HG02759 (cell line): Measurements from ENCODE around the gene ERO1A.

ENCODE experiments used
- ATAC-seq: cut with Tn5 transposase; IDR thresholded peaks from one replicate; pipeline ENCODE4 v1.9.1; 2021; ENCODE audit warnings: mild to moderate bottlenecking, moderate library complexity; ENCODE audit not compliant: unreplicated experiment

The ERO1A gene

DNA sequence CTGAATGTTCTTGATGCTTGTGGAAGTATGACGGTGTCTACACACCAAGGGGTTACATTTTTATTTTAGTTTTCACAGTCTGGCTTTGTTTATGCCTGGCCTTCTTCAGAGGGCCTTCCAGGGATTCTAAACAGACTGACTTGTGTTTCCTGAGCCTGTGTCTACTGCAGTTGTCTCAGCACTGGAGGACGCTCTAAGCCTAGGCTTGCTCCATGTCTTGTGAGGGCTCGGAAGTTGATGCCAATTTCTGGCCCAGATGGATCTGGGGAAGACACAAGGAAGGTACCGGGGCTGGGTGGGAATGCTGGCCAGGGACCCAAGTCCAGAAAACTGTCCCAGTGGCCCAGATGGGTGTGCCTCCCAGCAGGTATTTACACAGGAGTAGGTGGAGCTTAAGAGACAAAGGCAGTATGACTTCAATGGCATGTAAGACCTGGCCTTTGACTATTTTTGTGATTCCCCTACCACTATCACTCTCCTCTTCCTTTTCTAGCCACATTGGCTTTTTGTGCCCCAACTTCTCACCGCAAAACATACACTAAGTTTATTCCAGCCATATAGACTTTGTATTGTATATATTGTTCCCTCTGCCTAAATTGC lies 85.8 kb downstream of the ERO1A start:
- ATAC-seq: no peak

DNA sequence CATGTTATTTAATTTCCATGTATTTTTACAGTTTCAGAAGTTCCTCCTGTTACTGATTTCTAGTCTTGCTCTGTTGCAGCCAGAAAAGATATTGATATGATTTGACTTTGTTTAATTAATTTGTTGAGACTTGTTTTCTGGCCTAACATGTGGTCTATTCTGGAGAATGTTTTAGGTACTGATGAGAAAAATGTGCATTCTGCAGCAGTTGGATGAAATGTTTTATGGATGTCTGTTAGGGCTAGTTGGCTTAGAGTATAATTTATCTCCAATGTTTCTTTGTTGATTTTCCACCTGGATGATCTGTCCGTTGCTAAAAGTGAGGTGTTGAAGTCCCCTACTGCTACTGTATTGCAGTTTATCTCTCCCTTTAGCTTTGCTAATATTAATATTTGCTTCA lies 88.3 kb downstream of the ERO1A start:
- ATAC-seq: no peak

- no peak for ATAC-seq
These were observed 93.2 kb downstream of the ERO1A start for GRCh38 chr14:52602131-52602530.

GRCh38 chr14:52599974-52600373 lies 95.4 kb downstream of the ERO1A start:
- no peak for ATAC-seq

GRCh38 chr14:52598568-52598967 lies 96.8 kb downstream of the ERO1A start:
- no peak for ATAC-seq

- ATAC-seq: no peak
These were observed 98.5 kb downstream of the ERO1A start for GRCh38 chr14:52596861-52597260.

GRCh38 chr14:52596320-52596719 lies 99.0 kb downstream of the ERO1A start:
- no peak for ATAC-seq

DNA sequence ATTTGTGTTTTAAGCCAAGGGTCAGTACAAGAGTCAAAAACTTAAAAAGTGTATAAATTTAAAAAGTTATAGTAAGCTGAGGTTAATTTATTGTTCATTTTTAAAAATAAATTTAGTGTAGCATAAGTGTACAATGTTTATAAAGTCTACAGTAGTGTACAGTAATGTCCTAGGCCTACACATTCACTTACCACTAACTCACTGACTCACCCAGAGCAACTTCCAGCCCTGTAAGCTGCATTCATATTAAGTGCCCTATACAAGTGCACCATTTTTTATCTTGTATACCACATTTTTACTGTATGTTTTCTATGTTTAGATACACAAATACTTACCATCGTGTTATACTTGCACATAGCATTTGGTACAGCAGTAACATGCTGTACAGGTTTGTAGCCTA lies 105.0 kb downstream of the ERO1A start:
- no peak for ATAC-seq
